GM20000 (cell line): Measurements from ENCODE around the gene EIF3L.
A peak's percentile ranks its signal among the peaks of the same experiment; 100 is the strongest.

Experiments
- DNase-seq: peaks from one replicate; pipeline ENCODE4 v3.0.0; 2012; ENCODE audit warnings: low spot score
- TF ChIP-seq, protein P1 (sequence below): IDR thresholded peaks from 2 replicates; pipeline ENCODE4 v1.5.1; 2012; ENCODE audit warnings: mild to moderate bottlenecking, control low read depth; ENCODE audit errors: extremely low read depth, missing control alignments

EIF3L gene

DNA sequence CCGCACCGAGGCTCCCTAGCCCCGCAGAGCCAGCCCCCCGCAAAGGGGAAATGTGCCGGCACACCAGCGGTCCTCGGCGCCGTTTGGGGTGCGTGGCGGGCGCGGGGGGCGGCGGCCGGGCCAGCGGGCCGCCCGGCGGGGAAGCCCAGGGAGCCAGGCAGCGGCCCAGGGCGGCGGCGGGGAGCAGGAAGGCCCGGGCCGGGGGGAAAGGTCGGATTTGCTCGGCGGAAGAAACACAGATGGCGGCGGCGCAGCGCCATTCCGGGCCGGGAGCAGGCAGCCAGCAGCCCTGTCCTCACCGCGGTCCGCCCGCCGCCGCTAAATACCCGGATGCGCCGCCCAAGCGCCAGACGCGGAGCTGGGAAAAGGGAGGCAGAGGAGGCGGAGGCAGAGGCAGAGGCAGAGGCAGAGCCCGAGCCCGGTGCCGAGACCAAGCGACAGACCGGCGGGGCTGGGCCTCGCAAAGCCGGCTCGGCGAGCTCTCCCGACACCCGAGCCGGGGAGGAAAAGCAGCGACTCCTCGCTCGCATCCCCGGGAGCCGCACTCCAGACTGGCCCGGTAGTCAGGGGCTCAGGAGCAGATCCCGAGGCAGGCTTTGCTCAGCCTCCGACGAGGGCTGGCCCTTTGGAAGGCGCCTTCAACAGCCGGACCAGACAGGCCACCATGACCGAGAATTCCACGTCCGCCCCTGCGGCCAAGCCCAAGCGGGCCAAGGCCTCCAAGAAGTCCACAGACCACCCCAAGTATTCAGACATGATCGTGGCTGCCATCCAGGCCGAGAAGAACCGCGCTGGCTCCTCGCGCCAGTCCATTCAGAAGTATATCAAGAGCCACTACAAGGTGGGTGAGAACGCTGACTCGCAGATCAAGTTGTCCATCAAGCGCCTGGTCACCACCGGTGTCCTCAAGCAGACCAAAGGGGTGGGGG, 44.1 kb upstream of the EIF3L start:
- DNase-seq, result peak; percentile 79
- TF ChIP-seq, protein P1, sequence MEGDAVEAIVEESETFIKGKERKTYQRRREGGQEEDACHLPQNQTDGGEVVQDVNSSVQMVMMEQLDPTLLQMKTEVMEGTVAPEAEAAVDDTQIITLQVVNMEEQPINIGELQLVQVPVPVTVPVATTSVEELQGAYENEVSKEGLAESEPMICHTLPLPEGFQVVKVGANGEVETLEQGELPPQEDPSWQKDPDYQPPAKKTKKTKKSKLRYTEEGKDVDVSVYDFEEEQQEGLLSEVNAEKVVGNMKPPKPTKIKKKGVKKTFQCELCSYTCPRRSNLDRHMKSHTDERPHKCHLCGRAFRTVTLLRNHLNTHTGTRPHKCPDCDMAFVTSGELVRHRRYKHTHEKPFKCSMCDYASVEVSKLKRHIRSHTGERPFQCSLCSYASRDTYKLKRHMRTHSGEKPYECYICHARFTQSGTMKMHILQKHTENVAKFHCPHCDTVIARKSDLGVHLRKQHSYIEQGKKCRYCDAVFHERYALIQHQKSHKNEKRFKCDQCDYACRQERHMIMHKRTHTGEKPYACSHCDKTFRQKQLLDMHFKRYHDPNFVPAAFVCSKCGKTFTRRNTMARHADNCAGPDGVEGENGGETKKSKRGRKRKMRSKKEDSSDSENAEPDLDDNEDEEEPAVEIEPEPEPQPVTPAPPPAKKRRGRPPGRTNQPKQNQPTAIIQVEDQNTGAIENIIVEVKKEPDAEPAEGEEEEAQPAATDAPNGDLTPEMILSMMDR, result no peak

DNA sequence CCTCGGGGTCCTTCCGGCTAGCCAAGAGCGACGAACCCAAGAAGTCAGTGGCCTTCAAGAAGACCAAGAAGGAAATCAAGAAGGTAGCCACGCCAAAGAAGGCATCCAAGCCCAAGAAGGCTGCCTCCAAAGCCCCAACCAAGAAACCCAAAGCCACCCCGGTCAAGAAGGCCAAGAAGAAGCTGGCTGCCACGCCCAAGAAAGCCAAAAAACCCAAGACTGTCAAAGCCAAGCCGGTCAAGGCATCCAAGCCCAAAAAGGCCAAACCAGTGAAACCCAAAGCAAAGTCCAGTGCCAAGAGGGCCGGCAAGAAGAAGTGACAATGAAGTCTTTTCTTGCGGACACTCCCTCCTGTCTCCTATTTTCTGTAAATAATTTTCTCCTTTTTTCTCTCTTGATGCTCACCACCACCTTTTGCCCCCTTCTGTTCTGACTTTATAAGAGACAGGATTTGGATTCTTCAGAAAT, 43.4 kb upstream of the EIF3L start:
- TF ChIP-seq, protein P1, result no peak

DNA sequence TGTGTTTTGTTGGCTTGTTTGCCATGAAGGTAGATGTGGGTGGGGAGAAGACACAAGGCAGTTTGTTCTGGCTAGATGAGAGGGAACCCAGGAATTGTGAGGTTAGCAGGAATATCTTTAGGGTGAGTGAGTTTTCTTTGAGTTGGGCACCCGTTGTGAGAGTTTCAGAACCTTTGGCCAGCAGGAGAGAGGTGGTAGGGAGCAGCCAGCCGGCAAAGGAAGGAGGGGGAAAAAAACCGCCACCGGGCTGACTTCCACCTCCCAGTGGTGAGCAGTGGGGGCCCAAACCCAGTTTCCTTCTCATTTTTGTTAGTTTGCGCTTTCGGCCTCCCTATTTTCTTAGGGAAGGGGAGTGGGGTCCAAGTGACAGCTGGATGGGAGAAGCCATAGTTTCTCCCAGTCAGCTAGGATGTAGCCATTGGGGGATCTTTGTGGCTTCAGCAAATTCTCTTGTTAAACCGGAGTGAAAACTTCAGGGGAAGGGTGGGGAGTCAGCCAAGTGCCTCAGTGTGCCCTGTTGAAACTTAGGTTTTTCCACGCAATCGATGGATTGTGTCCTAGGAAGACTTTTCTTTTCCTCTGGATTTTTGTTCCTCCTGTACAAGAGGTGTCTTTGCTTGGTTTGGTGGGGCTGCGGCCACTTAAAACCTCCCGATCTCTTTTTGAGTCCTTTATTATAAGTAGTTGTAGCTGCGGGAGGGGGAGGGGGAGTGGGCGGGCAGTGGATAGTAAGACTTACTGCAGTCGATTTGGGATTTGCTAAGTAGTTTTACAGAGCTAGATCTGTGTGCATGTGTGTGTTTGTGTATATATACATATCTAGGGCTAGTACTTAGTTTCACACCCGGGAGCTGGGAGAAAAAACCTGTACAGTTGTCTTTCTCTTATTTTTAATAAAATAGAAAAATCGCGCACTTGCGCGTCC, 42.5 kb upstream of the EIF3L start:
- DNase-seq, result no peak
- TF ChIP-seq, protein P1, result no peak

More for the DNA sequence above, 43.4 kb upstream of the EIF3L start:
- no peak for DNase-seq

DNA sequence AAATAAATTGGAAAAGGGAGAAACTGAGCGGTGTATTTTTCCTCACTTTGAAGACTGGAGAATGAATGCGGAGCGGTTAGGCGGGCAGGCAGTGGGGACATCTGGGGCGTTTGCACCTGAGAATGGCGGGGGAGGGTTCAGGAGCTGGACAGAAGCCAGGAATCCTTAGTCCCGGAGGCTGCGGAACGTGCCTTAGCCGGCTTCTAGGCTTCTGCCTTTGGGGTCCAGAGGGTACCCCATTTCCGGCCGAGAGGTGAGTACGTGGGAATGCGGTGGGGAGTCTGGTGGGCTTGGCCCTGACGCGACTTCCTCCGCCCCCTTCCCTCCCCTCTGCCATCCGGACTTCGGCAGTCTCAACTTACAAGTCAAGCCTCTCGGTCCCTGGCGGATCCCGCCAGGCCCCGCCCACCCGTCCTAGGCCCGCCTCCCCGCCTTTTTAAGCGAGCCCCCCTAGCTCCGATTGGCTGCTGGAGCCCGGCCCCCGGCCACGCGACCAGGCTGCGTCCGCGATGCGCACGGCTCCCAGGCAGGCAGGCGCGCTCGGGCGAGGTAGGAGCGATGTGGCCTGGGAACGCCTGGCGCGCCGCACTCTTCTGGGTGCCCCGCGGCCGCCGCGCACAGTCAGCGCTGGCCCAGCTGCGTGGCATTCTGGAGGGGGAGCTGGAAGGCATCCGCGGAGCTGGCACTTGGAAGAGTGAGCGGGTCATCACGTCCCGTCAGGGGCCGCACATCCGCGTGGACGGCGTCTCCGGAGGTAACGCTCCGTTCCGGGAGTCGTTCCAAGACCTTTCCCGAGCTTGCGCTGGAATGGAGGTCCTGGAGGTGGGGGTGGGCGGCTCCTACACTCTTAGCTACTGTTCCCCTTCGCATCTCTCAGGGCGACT, 41.6 kb upstream of the EIF3L start, which contains the start of gene GCAT:
TSS of gene GCAT (plus strand) at position 525 of the 884 bp plus-strand sequence. CDS start at position 559, 34 bp downstream.
- TF ChIP-seq, protein P1, result no peak
- DNase-seq, result peak; percentile 99

DNA sequence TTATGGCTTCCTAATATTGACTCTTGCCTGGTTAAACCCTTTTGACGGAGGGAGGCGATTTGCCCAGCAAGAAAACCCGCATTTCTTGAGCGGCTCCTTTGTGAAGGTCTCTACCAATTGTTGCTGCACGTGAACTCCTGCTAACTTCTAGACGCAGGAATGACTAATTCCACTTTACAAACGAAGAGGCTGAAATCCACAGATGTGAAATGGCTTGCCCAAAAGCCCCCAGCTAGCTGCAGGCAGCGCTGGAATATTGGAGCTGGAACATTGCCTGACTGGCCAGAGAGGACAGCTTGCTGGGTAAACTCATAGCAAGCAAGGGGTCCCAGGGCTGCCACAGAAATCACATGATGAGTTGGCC, 40.9 kb upstream of the EIF3L start:
- DNase-seq, result no peak
- TF ChIP-seq, protein P1, result no peak

DNA sequence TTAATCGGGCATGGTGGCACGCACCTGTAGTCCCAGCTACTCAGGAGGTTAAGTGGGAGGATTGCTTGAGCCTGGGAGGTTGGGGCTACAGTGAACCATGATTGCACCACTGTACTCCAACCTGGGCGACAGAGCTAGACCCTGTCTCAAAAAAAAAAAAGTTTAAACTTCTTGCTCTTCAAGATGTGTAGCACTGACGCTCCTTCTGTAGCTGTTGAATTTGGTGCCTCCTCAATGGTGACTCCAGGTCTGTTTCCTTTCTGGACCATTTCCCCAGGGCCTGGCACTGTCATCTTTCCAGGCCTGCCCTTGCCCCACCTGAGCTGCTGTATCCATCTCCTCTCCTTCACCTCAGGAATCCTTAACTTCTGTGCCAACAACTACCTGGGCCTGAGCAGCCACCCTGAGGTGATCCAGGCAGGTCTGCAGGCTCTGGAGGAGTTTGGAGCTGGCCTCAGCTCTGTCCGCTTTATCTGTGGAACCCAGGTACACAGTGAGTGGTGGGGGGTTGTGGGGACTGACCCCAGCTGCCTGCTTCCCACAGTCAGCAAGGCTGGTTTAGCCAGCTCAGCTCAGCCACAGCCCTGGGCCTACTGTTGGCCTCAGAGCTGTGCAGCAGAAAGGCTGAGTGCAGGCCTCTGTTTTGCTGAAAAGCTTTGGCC, 39.4 kb upstream of the EIF3L start:
- DNase-seq, result no peak
- TF ChIP-seq, protein P1, result no peak
